Measurements from ENCODE around the gene HMGCS1. TPM values are rescaled to one million over a fixed set of nuclear protein-coding genes. Genes with fewer than 3 reads are reported as not detected.

The HMGCS1 gene
- total and polyA plus RNA-seq, 2 of the 13 experiments (the other 11 are each of a cell fraction or from before 2014, with no cell fraction given) = 56.8 to 318 TPM

GRCh38 chr5:43358301-43358700 is 45.1 kb upstream of the HMGCS1 start:
- FAIRE-seq = no peak
- peaks cover 8% of the 10 kb centered on the region; the same call in 1 of the 2 replicates for H3K9me3 ChIP-seq (ENCODE audit: low read length)
- TF ChIP-seq ZSCAN21 (CRISPR knock-in tag; IDR thresholded peaks at IDR 0.05; ENCODE audit: borderline replicate concordance) (no peak), SPEN (CRISPR knock-in tag; IDR thresholded peaks at IDR 0.05; ENCODE audit: low read depth) (no peak)
- CTCF ChIA-PET (ENCODE audit: low intra/inter-chr PET ratio, low total read pairs) = no interaction called here
- H3K4me3 ChIP-seq (replicated peaks in 1 of 3; ENCODE audit: insufficient read depth in 1 of 3, low read depth in 2 of 3, low read length in 3 of 3) = no peak overlapping the region
- in situ Hi-C loops (cut with HindIII; ENCODE audit: extremely low pct_ligation_motif_present, low pct_unique_long_range_greater_than_20kb) (no loop called here), intact Hi-C loops (cut with micrococcal nuclease; ENCODE audit: unreplicated experiment) (no loop called here)
- no peak overlapping the region for H3K9ac ChIP-seq (ENCODE audit: insufficient read depth, low read depth, low read length)
- 18% methylated on average over 3 of the region's 3 CpGs for WGBS (ENCODE audit: low lambda C conversion rate)
- H3K4me1 ChIP-seq (ENCODE audit: insufficient read depth, low read length) = peaks cover 14% of the 10 kb centered on the region
- H3K4me2 ChIP-seq (ENCODE audit: low read depth, low read length) = no peak overlapping the region
- no peak for DNase-seq (ENCODE audit: low spot score)
- no peaks in the 10 kb centered on the region for H3K79me2 ChIP-seq (ENCODE audit: insufficient read depth, low read length)
- H2AFZ ChIP-seq (ENCODE audit: low read length) = no peak overlapping the region
- BruUV-seq (replicated peaks) = no TSS peak
- 0 out of 5 replicates have a peak, but pooled peaks cover 0 to 3% of the 10 kb centered on the region in 2 experiments for H3K27me3 ChIP-seq (ENCODE audit: control insufficient read depth in 1 of 2, insufficient read depth in 2 of 2, low read length in 2 of 2)
- no peak overlapping the region for H3K27ac ChIP-seq (ENCODE audit: extremely low read length, insufficient read depth, low read length)
- no peaks in the 10 kb centered on the region for H3K36me3 ChIP-seq (replicated peaks in 1 of 2; ENCODE audit: control insufficient read depth in 1 of 2, insufficient read depth in 2 of 2, low read length in 2 of 2)
- H4K20me1 ChIP-seq (ENCODE audit: insufficient read depth, low read length) = no peaks in the 10 kb centered on the region
- POLR2A ChIA-PET = no interaction called here
- no peak for ATAC-seq

- no peaks in the 10 kb centered on the region for H3K79me2 ChIP-seq (ENCODE audit: insufficient read depth, low read length)
- in situ Hi-C loops (cut with HindIII; ENCODE audit: extremely low pct_ligation_motif_present, low pct_unique_long_range_greater_than_20kb) = no loop called here
- H3K9ac ChIP-seq (ENCODE audit: insufficient read depth, low read depth, low read length) = no peak overlapping the region
- H3K27me3 ChIP-seq (ENCODE audit: control insufficient read depth in 1 of 2, insufficient read depth in 2 of 2, low read length in 2 of 2) = 0 out of 5 replicates have a peak, but pooled peaks cover 0 to 3% of the 10 kb centered on the region in 2 experiments
- H4K20me1 ChIP-seq (ENCODE audit: insufficient read depth, low read length) = no peaks in the 10 kb centered on the region
- ChIA-PET CTCF (ENCODE audit: low intra/inter-chr PET ratio, low total read pairs) (no interaction called here), POLR2A (no interaction called here)
- H3K36me3 ChIP-seq (replicated peaks in 1 of 2; ENCODE audit: control insufficient read depth in 1 of 2, insufficient read depth in 2 of 2, low read length in 2 of 2) = no peaks in the 10 kb centered on the region
- no TSS peak for BruUV-seq (replicated peaks)
- no peak overlapping the region for H3K27ac ChIP-seq (ENCODE audit: extremely low read length, insufficient read depth, low read length)
- intact Hi-C loops (cut with micrococcal nuclease; ENCODE audit: unreplicated experiment) = no loop called here
- WGBS (ENCODE audit: low lambda C conversion rate) = 22% methylated on average over 3 of the region's 3 CpGs
- ATAC-seq = no peak
- peaks cover 8% of the 10 kb centered on the region; the same call in 1 of the 2 replicates for H3K9me3 ChIP-seq (ENCODE audit: low read length)
- H3K4me2 ChIP-seq (ENCODE audit: low read depth, low read length) = no peak overlapping the region
- no peak overlapping the region for H3K4me3 ChIP-seq (replicated peaks in 1 of 3; ENCODE audit: insufficient read depth in 1 of 3, low read depth in 2 of 3, low read length in 3 of 3)
- H2AFZ ChIP-seq (ENCODE audit: low read length) = no peak overlapping the region
- no peak for FAIRE-seq
- peaks cover 14% of the 10 kb centered on the region for H3K4me1 ChIP-seq (ENCODE audit: insufficient read depth, low read length)
- no peak for DNase-seq (ENCODE audit: low spot score)
- TF ChIP-seq ZFP90 (CRISPR knock-in tag; IDR thresholded peaks at IDR 0.05; ENCODE audit: borderline replicate concordance) = no peak
- no peak for TF ChIP-seq NFE2L2 (IDR thresholded peaks at IDR 0.05; ENCODE audit: low read length)
- TF ChIP-seq PLRG1 (conservative IDR thresholded peaks at IDR 0.05) = no peak
- TF ChIP-seq ZNF781 (CRISPR knock-in tag; IDR thresholded peaks at IDR 0.05; ENCODE audit: borderline replicate concordance, not compliant biosample characterization) = no peak
- TF ChIP-seq ETS1 (CRISPR knock-in tag; IDR thresholded peaks at IDR 0.05) = no peak
- TF ChIP-seq ZNF713 (CRISPR knock-in tag; IDR thresholded peaks at IDR 0.05) = no peak
- no peak for TF ChIP-seq ZXDC (CRISPR knock-in tag; IDR thresholded peaks at IDR 0.05)
- TF ChIP-seq HDAC2 (CRISPR knock-in tag; IDR thresholded peaks at IDR 0.05) = no peak
- no peak for TF ChIP-seq BRD4 (CRISPR knock-in tag; IDR thresholded peaks at IDR 0.05)
- TF ChIP-seq ZNF232 (CRISPR knock-in tag; IDR thresholded peaks at IDR 0.05; ENCODE audit: borderline replicate concordance) = no peak
- no peak for TF ChIP-seq HDAC6 (IDR thresholded peaks at IDR 0.05; ENCODE audit: low read depth, low read length)
- TF ChIP-seq ZNF672 (CRISPR knock-in tag; IDR thresholded peaks at IDR 0.05) = no peak
- no peak for TF ChIP-seq ZNF136 (CRISPR knock-in tag; IDR thresholded peaks at IDR 0.05; ENCODE audit: low read depth)
- no peak for TF ChIP-seq REL (CRISPR knock-in tag; conservative IDR thresholded peaks at IDR 0.05)
- no peak for TF ChIP-seq HOXA7 (CRISPR knock-in tag; IDR thresholded peaks at IDR 0.05)
- TF ChIP-seq CC2D1A (CRISPR knock-in tag; IDR thresholded peaks at IDR 0.05) = no peak
These were observed 44.7 kb upstream of the HMGCS1 start for GRCh38 chr5:43357878-43358281.
